Breast epithelium (tissue), 3 donors: ENCODE measurements around the gene TMEM222.

Experiments used
- POLR2AphosphoS5 ChIP-seq, 3 donors: sonication (generic); formaldehyde crosslinking; IDR thresholded peaks; one replicate each; pipeline ENCODE4 v1.6.1; 2017; ENCODE audit warnings: antibody characterized with exemption in 3 of 3
- TF ChIP-seq, protein P1 (sequence below), 3 donors: fragments of 450-650 bp; IDR thresholded peaks; one replicate each; pipeline ENCODE4 v1.5.1; 2016 to 2017; ENCODE audit warnings: antibody characterized with exemption in 3 of 3, mild to moderate bottlenecking in 3 of 3, moderate library complexity in 3 of 3

- TF ChIP-seq, protein P1, sequence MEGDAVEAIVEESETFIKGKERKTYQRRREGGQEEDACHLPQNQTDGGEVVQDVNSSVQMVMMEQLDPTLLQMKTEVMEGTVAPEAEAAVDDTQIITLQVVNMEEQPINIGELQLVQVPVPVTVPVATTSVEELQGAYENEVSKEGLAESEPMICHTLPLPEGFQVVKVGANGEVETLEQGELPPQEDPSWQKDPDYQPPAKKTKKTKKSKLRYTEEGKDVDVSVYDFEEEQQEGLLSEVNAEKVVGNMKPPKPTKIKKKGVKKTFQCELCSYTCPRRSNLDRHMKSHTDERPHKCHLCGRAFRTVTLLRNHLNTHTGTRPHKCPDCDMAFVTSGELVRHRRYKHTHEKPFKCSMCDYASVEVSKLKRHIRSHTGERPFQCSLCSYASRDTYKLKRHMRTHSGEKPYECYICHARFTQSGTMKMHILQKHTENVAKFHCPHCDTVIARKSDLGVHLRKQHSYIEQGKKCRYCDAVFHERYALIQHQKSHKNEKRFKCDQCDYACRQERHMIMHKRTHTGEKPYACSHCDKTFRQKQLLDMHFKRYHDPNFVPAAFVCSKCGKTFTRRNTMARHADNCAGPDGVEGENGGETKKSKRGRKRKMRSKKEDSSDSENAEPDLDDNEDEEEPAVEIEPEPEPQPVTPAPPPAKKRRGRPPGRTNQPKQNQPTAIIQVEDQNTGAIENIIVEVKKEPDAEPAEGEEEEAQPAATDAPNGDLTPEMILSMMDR (IDR thresholded peaks at IDR 0.05): no peak
- TF ChIP-seq POLR2AphosphoS5 (IDR thresholded peaks at IDR 0.05): no peak
These were observed 21.7 kb downstream of the TMEM222 start for GRCh38 chr1:27343639-27344025.
